ENCODE data around the gene RFX5. TPM values are rescaled to one million over a fixed set of nuclear protein-coding genes. Genes with fewer than 3 reads are reported as not detected.
"Not testable (repeated sequence)": the region's sequence is repeated elsewhere in the genome, so short reads cannot be mapped to it uniquely, and the experiment has no call there.

Gene RFX5
- total and polyA plus RNA-seq, 2 donors, result 32.9 to 89.4 TPM

GRCh38 chr1:151367658-151368392 lies 20.8 kb upstream of the RFX5 start:
- H3K27me3 ChIP-seq (ENCODE audit: control insufficient read depth in 2 of 2, insufficient read depth in 1 of 2, low read length in 1 of 2), result no peaks in the 10 kb centered on the region
- H3K27ac ChIP-seq (ENCODE audit: low read depth in 1 of 2, low read length in 1 of 2), result no peak overlapping the region
- peaks cover 0 to 9% of the 10 kb centered on the region in 2 donors for H3K4me1 ChIP-seq (ENCODE audit: control insufficient read depth in 2 of 2, insufficient read depth in 2 of 2, low read length in 2 of 2)
- no peak for DNase-seq (ENCODE audit: low read depth in 6 of 9, low spot score in 9 of 9)
- no peaks in the 10 kb centered on the region for H3K36me3 ChIP-seq (ENCODE audit: control insufficient read depth in 2 of 2, insufficient read depth in 2 of 2, low read length in 1 of 2)
- WGBS, result 97% methylated on average over 8 of the region's 8 CpGs
- peaks cover 0 to 8% of the 10 kb centered on the region in 2 donors for H3K9me3 ChIP-seq (ENCODE audit: control insufficient read depth in 2 of 2, insufficient read depth in 1 of 2, low read length in 1 of 2)
- H3K4me3 ChIP-seq (ENCODE audit: low read length in 2 of 2), result no peak overlapping the region

- WGBS, result 97% methylated on average over 4 of the region's 4 CpGs
- no peak overlapping the region for H3K4me3 ChIP-seq (ENCODE audit: low read length in 2 of 2)
- H3K4me1 ChIP-seq (ENCODE audit: control insufficient read depth in 2 of 2, insufficient read depth in 2 of 2, low read length in 2 of 2), result peaks cover 0 to 2% of the 10 kb centered on the region in 2 donors
- no peaks in the 10 kb centered on the region for H3K27me3 ChIP-seq (ENCODE audit: control insufficient read depth in 2 of 2, insufficient read depth in 1 of 2, low read length in 1 of 2)
- H3K27ac ChIP-seq (ENCODE audit: low read depth in 1 of 2, low read length in 1 of 2), result no peak overlapping the region
- H3K9me3 ChIP-seq (ENCODE audit: control insufficient read depth in 2 of 2, insufficient read depth in 1 of 2, low read length in 1 of 2), result peaks cover 1 to 25% of the 10 kb centered on the region in 2 donors
- H3K36me3 ChIP-seq (ENCODE audit: control insufficient read depth in 2 of 2, insufficient read depth in 2 of 2, low read length in 1 of 2), result no peaks in the 10 kb centered on the region
- DNase-seq (ENCODE audit: low read depth in 6 of 9, low spot score in 9 of 9), result no peak
Measured at GRCh38 chr1:151364996-151365395, 17.9 kb upstream of the RFX5 start.

GRCh38 chr1:151362308-151363155 lies 15.5 kb upstream of the RFX5 start:
- H3K4me3 ChIP-seq (ENCODE audit: low read length in 2 of 2), result no peak overlapping the region
- H3K27ac ChIP-seq (ENCODE audit: low read depth in 1 of 2, low read length in 1 of 2), result no peak overlapping the region
- H3K27me3 ChIP-seq (ENCODE audit: control insufficient read depth in 2 of 2, insufficient read depth in 1 of 2, low read length in 1 of 2), result no peaks in the 10 kb centered on the region
- no peaks in the 10 kb centered on the region for H3K36me3 ChIP-seq (ENCODE audit: control insufficient read depth in 2 of 2, insufficient read depth in 2 of 2, low read length in 1 of 2)
- 97% methylated on average over 3 of the region's 3 CpGs for WGBS
- H3K9me3 ChIP-seq (ENCODE audit: control insufficient read depth in 2 of 2, insufficient read depth in 1 of 2, low read length in 1 of 2), result peaks cover 1 to 25% of the 10 kb centered on the region in 2 donors
- no peaks in the 10 kb centered on the region for H3K4me1 ChIP-seq (ENCODE audit: control insufficient read depth in 2 of 2, insufficient read depth in 2 of 2, low read length in 2 of 2)
- no peak for DNase-seq (ENCODE audit: low read depth in 6 of 9, low spot score in 9 of 9)

DNA sequence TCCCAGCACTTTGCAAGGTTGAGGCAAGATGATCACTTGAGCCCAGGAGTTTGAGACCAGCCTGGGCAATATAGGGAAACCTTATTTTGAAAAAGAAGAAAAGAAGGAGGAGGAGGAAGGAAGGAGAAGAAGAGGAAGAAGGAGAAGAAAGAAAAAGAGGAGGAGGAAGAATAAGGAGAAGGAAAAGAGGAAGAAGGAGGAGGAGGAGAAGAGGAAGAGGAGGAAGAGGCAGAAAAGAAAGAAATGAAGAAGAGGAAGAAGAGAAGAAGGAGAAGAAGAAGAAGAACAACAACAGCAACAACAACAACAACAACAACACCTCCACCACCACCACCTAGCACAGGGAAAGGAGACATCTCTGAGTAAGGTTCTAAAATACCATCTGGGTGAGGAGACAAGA lies 14.8 kb upstream of the RFX5 start:
- Histone ChIP-seq H3K9me3 (ENCODE audit: control insufficient read depth in 2 of 2, insufficient read depth in 1 of 2, low read length in 1 of 2) (peaks cover 1 to 25% of the 10 kb centered on the region in 2 donors), H3K4me3 (ENCODE audit: low read length in 2 of 2) (no peak overlapping the region), H3K4me1 (ENCODE audit: control insufficient read depth in 2 of 2, insufficient read depth in 2 of 2, low read length in 2 of 2) (no peaks in the 10 kb centered on the region), H3K27me3 (ENCODE audit: control insufficient read depth in 2 of 2, insufficient read depth in 1 of 2, low read length in 1 of 2) (no peaks in the 10 kb centered on the region), H3K27ac (ENCODE audit: low read depth in 1 of 2, low read length in 1 of 2) (no peak overlapping the region), H3K36me3 (ENCODE audit: control insufficient read depth in 2 of 2, insufficient read depth in 2 of 2, low read length in 1 of 2) (no peaks in the 10 kb centered on the region)
- no peak for DNase-seq (ENCODE audit: low read depth in 6 of 9, low spot score in 9 of 9)

GRCh38 chr1:151356696-151357095 lies 9.6 kb upstream of the RFX5 start:
- no peak overlapping the region for H3K4me3 ChIP-seq (ENCODE audit: low read length in 2 of 2)
- 89% methylated on average over 2 of the region's 2 CpGs for WGBS

DNA sequence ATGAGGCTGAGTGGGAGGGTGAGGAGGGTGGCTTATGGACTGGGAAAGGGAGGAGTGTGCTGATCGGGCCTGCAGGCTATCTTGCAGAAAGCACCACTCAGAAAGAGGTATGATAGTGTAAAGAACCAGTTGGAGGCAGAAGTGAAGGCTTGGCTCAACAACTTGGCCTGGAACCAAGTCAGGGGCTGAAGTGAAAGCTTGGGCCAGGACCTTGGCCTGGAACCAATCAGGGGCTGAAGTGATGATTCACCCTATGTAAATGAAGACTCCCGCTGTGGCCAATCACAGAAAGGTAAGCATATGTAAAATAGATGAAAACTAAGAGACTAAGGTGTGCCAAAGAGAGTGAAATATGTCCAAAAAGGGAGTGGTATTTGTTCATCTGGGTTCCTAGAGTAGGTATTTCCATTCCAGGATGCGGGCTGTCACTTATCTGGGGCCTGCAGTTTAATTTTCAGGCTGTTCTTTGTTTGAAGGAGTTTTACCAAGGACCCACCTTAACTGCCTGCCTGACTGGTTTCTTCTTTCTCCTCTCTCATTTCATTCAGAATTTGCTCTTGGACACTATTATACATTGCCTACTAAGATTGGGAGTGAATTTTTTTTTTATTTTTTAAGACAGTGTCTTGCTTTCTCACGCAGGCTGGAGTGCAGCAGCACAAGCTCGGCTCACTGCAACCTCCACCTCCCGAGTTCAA lies 5.1 kb upstream of the RFX5 start:
- 97% methylated on average over 6 of the region's 6 CpGs for WGBS
- no peak for DNase-seq (ENCODE audit: low read depth in 6 of 9, low spot score in 9 of 9)

More at GRCh38 chr1:151356696-151357095, 9.6 kb upstream of the RFX5 start:
- Histone ChIP-seq H3K36me3 (ENCODE audit: control insufficient read depth in 2 of 2, insufficient read depth in 2 of 2, low read length in 1 of 2) (no peaks in the 10 kb centered on the region), H3K9me3 (ENCODE audit: control insufficient read depth in 2 of 2, insufficient read depth in 1 of 2, low read length in 1 of 2) (peaks cover 2 to 17% of the 10 kb centered on the region in 2 donors), H3K27me3 (ENCODE audit: control insufficient read depth in 2 of 2, insufficient read depth in 1 of 2, low read length in 1 of 2) (no peaks in the 10 kb centered on the region), H3K4me1 (ENCODE audit: control insufficient read depth in 2 of 2, insufficient read depth in 2 of 2, low read length in 2 of 2) (no peaks in the 10 kb centered on the region), H3K27ac (ENCODE audit: low read depth in 1 of 2, low read length in 1 of 2) (no peak overlapping the region)
- DNase-seq (ENCODE audit: low read depth in 6 of 9, low spot score in 9 of 9), result no peak

DNA sequence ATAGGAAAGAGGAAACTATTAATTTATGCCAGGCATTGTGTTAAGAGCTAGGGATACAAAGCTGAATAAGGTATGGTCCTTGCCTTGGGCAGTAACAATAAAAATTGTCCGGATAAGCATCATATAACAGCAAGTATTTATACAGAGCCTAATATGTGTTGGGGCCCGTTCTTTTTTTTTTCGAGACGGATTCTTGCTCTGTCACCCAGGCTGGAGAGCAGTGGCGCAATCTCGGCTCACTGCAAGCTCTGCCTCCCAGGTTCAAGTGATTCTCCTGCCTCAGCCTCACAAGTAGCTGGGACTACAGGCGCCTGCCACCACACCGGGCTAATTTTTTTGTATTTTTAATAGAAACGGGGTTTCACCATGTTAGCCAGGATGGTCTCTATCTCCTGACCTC lies 3.3 kb upstream of the RFX5 start:
- not testable (repeated sequence) for DNase-seq (ENCODE audit: low read depth in 6 of 9, low spot score in 9 of 9); H3K4me3 ChIP-seq (ENCODE audit: low read length in 2 of 2); H3K27ac ChIP-seq (ENCODE audit: low read depth in 1 of 2, low read length in 1 of 2); H3K36me3 ChIP-seq (ENCODE audit: control insufficient read depth in 2 of 2, insufficient read depth in 2 of 2, low read length in 1 of 2); H3K27me3 ChIP-seq (ENCODE audit: control insufficient read depth in 2 of 2, insufficient read depth in 1 of 2, low read length in 1 of 2)
- WGBS, result 98% methylated on average over 9 of the region's 9 CpGs
- Histone ChIP-seq H3K4me1 (ENCODE audit: control insufficient read depth in 2 of 2, insufficient read depth in 2 of 2, low read length in 2 of 2) (peaks cover 11 to 22% of the 10 kb centered on the region in 2 donors), H3K9me3 (ENCODE audit: control insufficient read depth in 2 of 2, insufficient read depth in 1 of 2, low read length in 1 of 2) (peaks cover 2 to 24% of the 10 kb centered on the region in 2 donors)

More for the DNA sequence above, 5.1 kb upstream of the RFX5 start:
- no peaks in the 10 kb centered on the region for H3K27me3 ChIP-seq (ENCODE audit: control insufficient read depth in 2 of 2, insufficient read depth in 1 of 2, low read length in 1 of 2)
- H3K36me3 ChIP-seq (ENCODE audit: control insufficient read depth in 2 of 2, insufficient read depth in 2 of 2, low read length in 1 of 2), result no peaks in the 10 kb centered on the region
- peaks cover 2 to 24% of the 10 kb centered on the region in 2 donors for H3K9me3 ChIP-seq (ENCODE audit: control insufficient read depth in 2 of 2, insufficient read depth in 1 of 2, low read length in 1 of 2)
- H3K4me3 ChIP-seq (ENCODE audit: low read length in 2 of 2), result no peak overlapping the region
- H3K4me1 ChIP-seq (ENCODE audit: control insufficient read depth in 2 of 2, insufficient read depth in 2 of 2, low read length in 2 of 2), result peaks cover 4 to 9% of the 10 kb centered on the region in 2 donors
- no peak overlapping the region for H3K27ac ChIP-seq (ENCODE audit: low read depth in 1 of 2, low read length in 1 of 2)

GRCh38 chr1:151347523-151348246 lies 633 bp upstream of the RFX5 start:
- Histone ChIP-seq H3K4me3 (ENCODE audit: low read length in 2 of 2) (peak overlapping the region; percentile 60 to 63), H3K9me3 (ENCODE audit: control insufficient read depth in 2 of 2, insufficient read depth in 1 of 2, low read length in 1 of 2) (peaks cover 2 to 20% of the 10 kb centered on the region in 2 donors), H3K4me1 (ENCODE audit: control insufficient read depth in 2 of 2, insufficient read depth in 2 of 2, low read length in 2 of 2) (peaks cover 11 to 34% of the 10 kb centered on the region in 2 donors), H3K27me3 (ENCODE audit: control insufficient read depth in 2 of 2, insufficient read depth in 1 of 2, low read length in 1 of 2) (no peaks in the 10 kb centered on the region), H3K27ac (ENCODE audit: low read depth in 1 of 2, low read length in 1 of 2) (peak overlapping the region; percentile 85 to 98), H3K36me3 (ENCODE audit: control insufficient read depth in 2 of 2, insufficient read depth in 2 of 2, low read length in 1 of 2) (peaks cover 23 to 28% of the 10 kb centered on the region in 2 donors)
- DNase-seq (ENCODE audit: low read depth in 6 of 9, low spot score in 9 of 9), result peak in 1 of 9 donors; percentile 13
- 33% methylated on average over 12 of the region's 12 CpGs for WGBS
